Endothelial cell of umbilical vein (primary cell): ENCODE measurements around the gene KIF1B. TPM values are rescaled to one million over a fixed set of nuclear protein-coding genes. Genes with fewer than 3 reads are reported as not detected.

Source experiments
- BruUV-seq: library from RNA; stranded (reverse); fragments of 400-500 nt; replicated peaks from 2 replicates; lab custom pipeline; 2021; lab: Mats Ljungman, UMichigan
- CTCF ChIA-PET: fragments of 300-600, 350-600 bp; sonication (Branson Sonifier 250); formaldehyde crosslinking; loops from one replicate; lab custom pipeline; 2021; ENCODE audit warnings: antibody characterized with exemption, inconsistent platforms; lab: Charles Lee
- POLR2A ChIA-PET: fragments of 300-600, 350-600 bp; sonication (Branson Sonifier 250); formaldehyde crosslinking; loops from one replicate; lab custom pipeline; 2021; ENCODE audit warnings: antibody characterized with exemption, inconsistent platforms; lab: Charles Lee
- DNase-seq: peaks from one replicate; pipeline ENCODE4 v3.0.0-alpha.2; 2011; ENCODE audit warnings: low read depth, low spot score
- FAIRE-seq: peaks from 2 replicates; lab custom pipeline; 2011; peaks lifted over from hg19 to GRCh38; lab: Jason Lieb, UNC
- H2AFZ ChIP-seq: 2 replicates; pipeline ENCODE4 v1.6.0; 2012; ENCODE audit warnings: low read depth, low read length, control low read depth, inconsistent platforms
- H3K27ac ChIP-seq: 2 replicates; pipeline ENCODE4 v1.5.1; 2011; ENCODE audit warnings: low read depth, mild to moderate bottlenecking, control low read depth, low read length, moderate library complexity; ENCODE audit not compliant: insufficient read depth
- H3K27me3 ChIP-seq, 2 experiments: 2 replicates each; pipeline versions ENCODE4 v1.6.0 to v1.6.1; 2011; ENCODE audit warnings: low read length in 2 of 2, mixed read lengths in 1 of 2; ENCODE audit not compliant: control insufficient read depth in 2 of 2, insufficient read depth in 2 of 2
- H3K36me3 ChIP-seq, 2 experiments: 2 replicates in 1 of 2; 3 replicates in 1 of 2; pipeline ENCODE4 v1.5.1; 2011; ENCODE audit warnings: low read length in 2 of 2, mild to moderate bottlenecking in 1 of 2, moderate library complexity in 1 of 2; ENCODE audit not compliant: control insufficient read depth in 2 of 2, insufficient read depth in 2 of 2; ENCODE audit errors: extremely low read depth in 1 of 2
- H3K4me1 ChIP-seq: 3 replicates; pipeline ENCODE4 v1.5.1; 2011; ENCODE audit warnings: mild to moderate bottlenecking, low read length; ENCODE audit not compliant: control insufficient read depth, insufficient read depth; ENCODE audit errors: extremely low read depth
- H3K4me2 ChIP-seq: 2 replicates; pipeline ENCODE4 v1.6.1; 2011; ENCODE audit warnings: low read length, control low read depth, mixed read lengths; ENCODE audit not compliant: insufficient read depth
- H3K4me3 ChIP-seq, 3 experiments: fragments of 200-600 bp in 1 of 3; sonication (generic), shearing (Covaris generic) in 1 of 3; replicated peaks in 1 of 3; 2 replicates each; pipeline ENCODE4 v1.5.1; 2011 to 2016; ENCODE audit warnings: control low read depth in 3 of 3, low read length in 3 of 3, mild to moderate bottlenecking in 2 of 3, inconsistent platforms in 1 of 3, low read depth in 1 of 3, moderate library complexity in 1 of 3; ENCODE audit not compliant: insufficient read depth in 1 of 3
- H3K79me2 ChIP-seq: 2 replicates; pipeline ENCODE4 v1.6.0; 2012; ENCODE audit warnings: low read length, inconsistent platforms; ENCODE audit not compliant: control insufficient read depth, insufficient read depth
- H3K9ac ChIP-seq: replicated peaks from 2 replicates; pipeline ENCODE3; 2011; ENCODE audit warnings: low read length, control low read depth; ENCODE audit not compliant: insufficient read depth; ENCODE audit errors: extremely low read depth
- H3K9me1 ChIP-seq: replicated peaks from 3 replicates; pipeline ENCODE4 v1.6.0; 2011; ENCODE audit warnings: mild to moderate bottlenecking, low read length; ENCODE audit not compliant: control insufficient read depth, insufficient read depth; ENCODE audit errors: extremely low read depth
- H3K9me3 ChIP-seq: replicated peaks from 2 replicates; pipeline ENCODE4 v1.5.1; 2012; ENCODE audit warnings: low read length, inconsistent platforms; ENCODE audit not compliant: control insufficient read depth, insufficient read depth
- H4K20me1 ChIP-seq: replicated peaks from 2 replicates; pipeline ENCODE3; 2011; ENCODE audit warnings: mild to moderate bottlenecking, low read length; ENCODE audit not compliant: control insufficient read depth, insufficient read depth; ENCODE audit errors: extremely low read depth
- FOS ChIP-seq: IDR thresholded peaks from 2 replicates; pipeline ENCODE4 v1.6.1; 2011; ENCODE audit warnings: mild to moderate bottlenecking, low read length, moderate library complexity, borderline replicate concordance; ENCODE audit not compliant: insufficient read depth
- GATA2 ChIP-seq: IDR thresholded peaks from 2 replicates; pipeline ENCODE4 v1.7.0; 2011; ENCODE audit warnings: low read depth, mild to moderate bottlenecking, moderate library complexity, mixed read lengths, low read length; ENCODE audit not compliant: insufficient read length, insufficient read depth
- JUN ChIP-seq: IDR thresholded peaks from 2 replicates; pipeline ENCODE4 v1.6.1; 2011; ENCODE audit warnings: borderline replicate concordance, low read depth; ENCODE audit not compliant: insufficient read length, insufficient read depth
- MYC ChIP-seq: IDR thresholded peaks from one replicate; pipeline ENCODE4 v1.6.1; 2011; ENCODE audit warnings: mild to moderate bottlenecking, low read depth, low read length
- POLR2A ChIP-seq: IDR thresholded peaks from 2 replicates; pipeline ENCODE4 v1.6.1; 2012; ENCODE audit warnings: low read depth, mild to moderate bottlenecking, control low read depth, low read length
- POLR2AphosphoS5 ChIP-seq: IDR thresholded peaks from 2 replicates; pipeline ENCODE4 v1.6.1; 2012; ENCODE audit warnings: low read depth, mild to moderate bottlenecking, control low read depth, low read length, moderate library complexity; ENCODE audit not compliant: insufficient read depth
- dilution Hi-C: fragments of 300-500 bp; cut with MboI; formaldehyde crosslinking; loops from one replicate; pipeline ENCODE4 v1.15.0; 2019; ENCODE audit warnings: low sequenced_read_pairs; ENCODE audit not compliant: extremely low pct_ligation_motif_present
- intact Hi-C: fragments of 100-400 bp; cut with micrococcal nuclease; formaldehyde crosslinking; loops from one replicate; pipeline ENCODE4 v1.10.0; 2022
- polyA plus RNA-seq, 4 experiments: library from polyadenylated mRNA; depleted of rRNA in 3 of 4; stranded (reverse) in 3 of 4; unstranded in 1 of 4; fragments of >200 nt; gene quantifications; 2 replicates each; pipeline versions ENCODE4 v1.2.1 to v1.2.3, GENCODE V29; 2011 to 2012; ENCODE audit warnings: missing spikeins in 1 of 4
- total RNA-seq: library from RNA; stranded (reverse); gene quantifications from 2 replicates; pipeline ENCODE4 v1.2.3, GENCODE V29; 2021
- TF ChIP-seq, protein P1 (sequence below): IDR thresholded peaks from 2 replicates; pipeline ENCODE4 v1.6.1; 2011; ENCODE audit not compliant: insufficient read depth, insufficient read length
- TF ChIP-seq, protein P2 (sequence below), 2 donors: IDR thresholded peaks; 1 replicate in 1 of 2; 2 replicates in 1 of 2; pipeline ENCODE4 v1.5.1; 2011; ENCODE audit warnings: low read length in 2 of 2, mild to moderate bottlenecking in 2 of 2, moderate library complexity in 2 of 2, control low read depth in 1 of 2, inconsistent platforms in 1 of 2, low read depth in 1 of 2; ENCODE audit not compliant: insufficient read depth in 1 of 2; ENCODE audit errors: extremely low read depth in 1 of 2

The KIF1B gene
- total and polyA plus RNA-seq, 2 donors (not counting 3 experiments of a cell fraction or from before 2014, with no cell fraction given): 14.8 to 58.6 TPM

DNA sequence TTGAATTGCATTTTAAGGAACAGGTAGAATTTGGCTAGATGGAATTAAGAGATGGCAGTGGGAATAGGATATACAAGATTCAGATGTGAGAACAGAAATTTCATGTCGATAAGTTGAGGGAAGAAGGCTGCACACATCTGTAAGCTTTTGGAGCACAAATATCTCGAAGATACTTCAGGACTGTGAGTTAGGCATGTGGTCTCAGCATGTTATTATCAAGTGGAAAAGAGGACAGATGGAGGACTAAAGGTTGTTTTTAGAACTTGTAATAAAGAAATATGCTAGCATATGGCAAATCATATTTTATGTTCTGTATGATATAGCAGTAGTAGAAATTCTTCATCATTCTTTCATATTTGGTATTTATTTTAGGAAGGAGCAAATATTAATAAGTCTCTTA is 61.5 kb downstream of the KIF1B start:
- Histone ChIP-seq H3K27me3 (no peaks in the 10 kb centered on the region), H3K36me3 (peaks cover 3 to 9% of the 10 kb centered on the region in 2 experiments), H2AFZ (no peak overlapping the region), H3K9ac (no peak overlapping the region), H3K4me2 (no peak overlapping the region), H3K27ac (no peak overlapping the region), H3K9me3 (no peaks in the 10 kb centered on the region), H3K4me3 (no peak overlapping the region), H4K20me1 (peaks cover 2% of the 10 kb centered on the region), H3K4me1 (no peaks in the 10 kb centered on the region), H3K9me1 (no peaks in the 10 kb centered on the region), H3K79me2 (peaks cover 2% of the 10 kb centered on the region)
- DNase-seq: no peak
- FAIRE-seq: no peak
- POLR2A ChIA-PET: no interaction called here
- intact Hi-C loops (no loop called here), dilution Hi-C loops (no loop called here)
- BruUV-seq: no TSS peak
- CTCF ChIA-PET: interaction anchor here (1.0 to 2.0 kb wide), 2 partner anchors 13 to 62 kb away, joined by 3 to 4 read pairs; no protein-coding TSS in a partner anchor
- TF ChIP-seq POLR2A (no peak), GATA2 (no peak), MYC (no peak), FOS (no peak), JUN (no peak), POLR2AphosphoS5 (no peak)
- TF ChIP-seq, protein P1, sequence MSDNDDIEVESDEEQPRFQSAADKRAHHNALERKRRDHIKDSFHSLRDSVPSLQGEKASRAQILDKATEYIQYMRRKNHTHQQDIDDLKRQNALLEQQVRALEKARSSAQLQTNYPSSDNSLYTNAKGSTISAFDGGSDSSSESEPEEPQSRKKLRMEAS: no peak
- TF ChIP-seq, protein P2, sequence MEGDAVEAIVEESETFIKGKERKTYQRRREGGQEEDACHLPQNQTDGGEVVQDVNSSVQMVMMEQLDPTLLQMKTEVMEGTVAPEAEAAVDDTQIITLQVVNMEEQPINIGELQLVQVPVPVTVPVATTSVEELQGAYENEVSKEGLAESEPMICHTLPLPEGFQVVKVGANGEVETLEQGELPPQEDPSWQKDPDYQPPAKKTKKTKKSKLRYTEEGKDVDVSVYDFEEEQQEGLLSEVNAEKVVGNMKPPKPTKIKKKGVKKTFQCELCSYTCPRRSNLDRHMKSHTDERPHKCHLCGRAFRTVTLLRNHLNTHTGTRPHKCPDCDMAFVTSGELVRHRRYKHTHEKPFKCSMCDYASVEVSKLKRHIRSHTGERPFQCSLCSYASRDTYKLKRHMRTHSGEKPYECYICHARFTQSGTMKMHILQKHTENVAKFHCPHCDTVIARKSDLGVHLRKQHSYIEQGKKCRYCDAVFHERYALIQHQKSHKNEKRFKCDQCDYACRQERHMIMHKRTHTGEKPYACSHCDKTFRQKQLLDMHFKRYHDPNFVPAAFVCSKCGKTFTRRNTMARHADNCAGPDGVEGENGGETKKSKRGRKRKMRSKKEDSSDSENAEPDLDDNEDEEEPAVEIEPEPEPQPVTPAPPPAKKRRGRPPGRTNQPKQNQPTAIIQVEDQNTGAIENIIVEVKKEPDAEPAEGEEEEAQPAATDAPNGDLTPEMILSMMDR (IDR thresholded peaks at IDR 0.05; ENCODE audit: extremely low read depth in 1 of 2, insufficient read depth in 1 of 2, low read depth in 1 of 2, low read length in 2 of 2): no peak
